ENCODE measurements around the gene C19orf85. TPM values are rescaled to one million over a fixed set of nuclear protein-coding genes. Genes with fewer than 3 reads are reported as not detected.

The C19orf85 gene
- total and polyA plus RNA-seq, 2 donors (not counting 1 experiment from before 2014, with no cell fraction given) = not detected

DNA sequence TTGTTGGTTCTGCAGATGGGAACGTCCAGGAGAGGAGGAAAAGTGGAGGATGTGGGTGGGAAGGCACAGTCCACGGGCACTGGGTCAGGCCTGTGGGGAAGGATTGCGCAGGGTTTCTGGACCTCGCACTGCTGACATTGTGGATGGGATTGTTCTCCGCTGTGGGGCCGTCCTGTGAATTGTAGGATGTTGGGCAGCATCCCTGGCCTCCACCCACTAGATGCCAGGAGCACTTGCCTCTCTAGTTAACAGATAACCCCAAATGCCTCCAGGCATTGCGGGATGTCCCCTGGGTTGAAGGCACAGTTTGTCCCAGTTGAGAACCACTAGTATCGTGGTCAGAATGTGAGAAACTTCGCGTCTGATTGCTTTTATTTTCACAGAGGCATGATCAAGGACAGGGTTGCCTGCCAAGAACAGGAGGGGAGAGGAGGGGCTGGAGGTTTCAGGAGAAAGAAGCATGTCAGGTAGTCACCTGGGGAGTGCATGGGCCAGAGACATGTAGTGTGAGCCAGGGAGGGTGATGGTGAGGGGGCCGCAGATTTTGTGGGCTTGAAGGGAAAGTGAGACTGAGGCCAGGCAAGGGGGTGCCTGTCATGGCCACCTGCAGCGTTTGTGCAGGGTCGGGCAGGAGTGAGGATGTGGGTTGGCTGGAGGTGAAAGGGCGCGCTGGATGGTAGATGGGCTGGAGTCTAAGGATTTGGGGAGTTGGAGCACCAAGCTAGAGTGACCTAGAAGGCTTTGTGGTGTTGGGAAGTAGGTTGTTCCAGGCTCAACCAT is 15.1 kb upstream of the C19orf85 start:
- peaks cover 20% of the 10 kb centered on the region for H3K79me2 ChIP-seq (ENCODE audit: control insufficient read depth, insufficient read depth, low read length)
- no peaks in the 10 kb centered on the region for H4K20me1 ChIP-seq (ENCODE audit: control insufficient read depth, extremely low read depth, insufficient read depth, low read length)
- TF ChIP-seq EZH2 (IDR thresholded peaks at IDR 0.05; ENCODE audit: low read length, missing control alignments) = no peak
- TF ChIP-seq, protein P1, sequence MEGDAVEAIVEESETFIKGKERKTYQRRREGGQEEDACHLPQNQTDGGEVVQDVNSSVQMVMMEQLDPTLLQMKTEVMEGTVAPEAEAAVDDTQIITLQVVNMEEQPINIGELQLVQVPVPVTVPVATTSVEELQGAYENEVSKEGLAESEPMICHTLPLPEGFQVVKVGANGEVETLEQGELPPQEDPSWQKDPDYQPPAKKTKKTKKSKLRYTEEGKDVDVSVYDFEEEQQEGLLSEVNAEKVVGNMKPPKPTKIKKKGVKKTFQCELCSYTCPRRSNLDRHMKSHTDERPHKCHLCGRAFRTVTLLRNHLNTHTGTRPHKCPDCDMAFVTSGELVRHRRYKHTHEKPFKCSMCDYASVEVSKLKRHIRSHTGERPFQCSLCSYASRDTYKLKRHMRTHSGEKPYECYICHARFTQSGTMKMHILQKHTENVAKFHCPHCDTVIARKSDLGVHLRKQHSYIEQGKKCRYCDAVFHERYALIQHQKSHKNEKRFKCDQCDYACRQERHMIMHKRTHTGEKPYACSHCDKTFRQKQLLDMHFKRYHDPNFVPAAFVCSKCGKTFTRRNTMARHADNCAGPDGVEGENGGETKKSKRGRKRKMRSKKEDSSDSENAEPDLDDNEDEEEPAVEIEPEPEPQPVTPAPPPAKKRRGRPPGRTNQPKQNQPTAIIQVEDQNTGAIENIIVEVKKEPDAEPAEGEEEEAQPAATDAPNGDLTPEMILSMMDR (conservative IDR thresholded peaks at IDR 0.05 in 1 of 2, IDR thresholded peaks at IDR 0.05 in 1 of 2; ENCODE audit: low read depth in 1 of 2, low read length in 2 of 2) = no peak
- H3K36me3 ChIP-seq (ENCODE audit: control insufficient read depth, insufficient read depth, low read length) = peaks cover 13% of the 10 kb centered on the region
- no peak overlapping the region for H3K27ac ChIP-seq (ENCODE audit: insufficient read depth, low read length)
- no peak overlapping the region for H3K4me2 ChIP-seq (ENCODE audit: extremely low read depth, insufficient read depth, low read length)
- no peaks in the 10 kb centered on the region for H3K27me3 ChIP-seq (ENCODE audit: control insufficient read depth, insufficient read depth, low read length)
- H2AFZ ChIP-seq (ENCODE audit: low read length) = no peak overlapping the region
- no peak overlapping the region for H3K9ac ChIP-seq (ENCODE audit: insufficient read depth, low read length)
- no peak for DNase-seq (ENCODE audit: low read depth in 2 of 2)
- H3K9me3 ChIP-seq (ENCODE audit: control insufficient read depth, insufficient read depth, low read depth, low read length) = no peaks in the 10 kb centered on the region
- no peak overlapping the region for H3K4me3 ChIP-seq (replicated peaks in 1 of 4; ENCODE audit: control extremely low read depth in 1 of 4, insufficient read depth in 1 of 4, low read depth in 3 of 4, low read length in 4 of 4)
- H3K4me1 ChIP-seq (ENCODE audit: control insufficient read depth, extremely low read depth, insufficient read depth, low read length) = peaks cover 6% of the 10 kb centered on the region

DNA sequence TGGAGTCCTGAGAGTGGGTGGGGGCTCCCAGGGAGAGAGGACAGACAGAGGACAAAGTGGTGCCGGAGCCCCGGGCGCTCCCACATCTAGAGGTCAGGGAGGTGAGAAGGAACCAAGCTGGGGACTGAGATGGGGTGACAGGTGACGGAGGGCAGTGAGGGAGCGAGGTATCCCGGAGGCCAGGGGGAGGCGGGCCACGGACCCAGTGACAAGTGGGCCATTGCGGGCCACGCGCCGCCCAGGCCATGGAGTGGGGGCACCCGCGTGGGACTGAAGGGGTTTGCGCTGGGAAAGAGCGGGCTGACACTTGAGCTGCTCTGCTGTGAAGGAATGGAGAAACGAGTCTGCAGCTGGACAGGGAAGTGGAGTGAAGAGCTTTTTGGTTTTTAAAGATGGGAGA is 14.5 kb upstream of the C19orf85 start:
- Histone ChIP-seq H4K20me1 (ENCODE audit: control insufficient read depth, extremely low read depth, insufficient read depth, low read length) (no peaks in the 10 kb centered on the region), H2AFZ (ENCODE audit: low read length) (no peak overlapping the region), H3K27ac (ENCODE audit: insufficient read depth, low read length) (no peak overlapping the region), H3K4me2 (ENCODE audit: extremely low read depth, insufficient read depth, low read length) (no peak overlapping the region), H3K9ac (ENCODE audit: insufficient read depth, low read length) (no peak overlapping the region), H3K4me3 (replicated peaks in 1 of 4; ENCODE audit: control extremely low read depth in 1 of 4, insufficient read depth in 1 of 4, low read depth in 3 of 4, low read length in 4 of 4) (no peak overlapping the region), H3K9me3 (ENCODE audit: control insufficient read depth, insufficient read depth, low read depth, low read length) (no peaks in the 10 kb centered on the region), H3K27me3 (ENCODE audit: control insufficient read depth, insufficient read depth, low read length) (no peaks in the 10 kb centered on the region), H3K4me1 (ENCODE audit: control insufficient read depth, extremely low read depth, insufficient read depth, low read length) (no peaks in the 10 kb centered on the region), H3K36me3 (ENCODE audit: control insufficient read depth, insufficient read depth, low read length) (peaks cover 13% of the 10 kb centered on the region), H3K79me2 (ENCODE audit: control insufficient read depth, insufficient read depth, low read length) (peaks cover 18% of the 10 kb centered on the region)
- no peak for DNase-seq (ENCODE audit: low read depth in 2 of 2)
- TF ChIP-seq, protein P1 (conservative IDR thresholded peaks at IDR 0.05 in 1 of 2, IDR thresholded peaks at IDR 0.05 in 1 of 2; ENCODE audit: low read depth in 1 of 2, low read length in 2 of 2) = no peak
- TF ChIP-seq EZH2 (IDR thresholded peaks at IDR 0.05; ENCODE audit: low read length, missing control alignments) = no peak

DNA sequence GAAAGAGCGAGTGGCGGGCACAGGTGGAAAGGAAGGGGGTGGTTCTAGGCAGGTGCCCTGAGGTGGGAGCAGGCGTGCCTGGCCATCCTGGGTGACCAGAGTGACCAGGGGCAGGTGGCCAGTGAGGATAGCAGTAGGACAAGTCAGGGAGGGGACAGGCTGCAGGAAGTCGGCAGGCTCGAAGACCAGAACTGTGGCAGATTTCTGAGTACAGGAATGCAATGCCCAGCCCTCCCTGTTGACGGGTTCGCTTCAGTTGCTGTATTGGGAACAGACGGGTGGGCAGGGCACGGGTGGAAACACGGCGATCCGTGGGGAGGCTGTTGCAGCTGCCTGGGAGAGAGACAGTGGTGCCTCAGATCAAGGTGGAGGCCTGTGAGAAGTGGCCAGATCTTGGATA is 13.8 kb upstream of the C19orf85 start:
- TF ChIP-seq, protein P1 (conservative IDR thresholded peaks at IDR 0.05 in 1 of 2, IDR thresholded peaks at IDR 0.05 in 1 of 2; ENCODE audit: low read depth in 1 of 2, low read length in 2 of 2) = no peak
- TF ChIP-seq EZH2 (IDR thresholded peaks at IDR 0.05; ENCODE audit: low read length, missing control alignments) = no peak
- Histone ChIP-seq H3K4me3 (replicated peaks in 1 of 4; ENCODE audit: control extremely low read depth in 1 of 4, insufficient read depth in 1 of 4, low read depth in 3 of 4, low read length in 4 of 4) (no peak overlapping the region), H3K36me3 (ENCODE audit: control insufficient read depth, insufficient read depth, low read length) (peaks cover 10% of the 10 kb centered on the region), H3K27me3 (ENCODE audit: control insufficient read depth, insufficient read depth, low read length) (no peaks in the 10 kb centered on the region), H3K4me2 (ENCODE audit: extremely low read depth, insufficient read depth, low read length) (no peak overlapping the region), H3K79me2 (ENCODE audit: control insufficient read depth, insufficient read depth, low read length) (peaks cover 18% of the 10 kb centered on the region), H3K27ac (ENCODE audit: insufficient read depth, low read length) (no peak overlapping the region), H4K20me1 (ENCODE audit: control insufficient read depth, extremely low read depth, insufficient read depth, low read length) (no peaks in the 10 kb centered on the region), H3K9me3 (ENCODE audit: control insufficient read depth, insufficient read depth, low read depth, low read length) (no peaks in the 10 kb centered on the region), H3K4me1 (ENCODE audit: control insufficient read depth, extremely low read depth, insufficient read depth, low read length) (no peaks in the 10 kb centered on the region), H2AFZ (ENCODE audit: low read length) (no peak overlapping the region), H3K9ac (ENCODE audit: insufficient read depth, low read length) (no peak overlapping the region)
- DNase-seq (ENCODE audit: low read depth in 2 of 2) = no peak

Data from fibroblast of lung (primary cell).